HPDE6-E6E7 (cell line): ENCODE results near the gene CHGA.
A peak's percentile ranks its signal among the peaks of the same experiment; 100 is the strongest.

Experiments
- DNase-seq: peaks from one replicate; pipeline ENCODE4 v3.0.0; 2011; ENCODE audit warnings: missing footprints; ENCODE audit errors: extremely low spot score

CHGA gene

DNA sequence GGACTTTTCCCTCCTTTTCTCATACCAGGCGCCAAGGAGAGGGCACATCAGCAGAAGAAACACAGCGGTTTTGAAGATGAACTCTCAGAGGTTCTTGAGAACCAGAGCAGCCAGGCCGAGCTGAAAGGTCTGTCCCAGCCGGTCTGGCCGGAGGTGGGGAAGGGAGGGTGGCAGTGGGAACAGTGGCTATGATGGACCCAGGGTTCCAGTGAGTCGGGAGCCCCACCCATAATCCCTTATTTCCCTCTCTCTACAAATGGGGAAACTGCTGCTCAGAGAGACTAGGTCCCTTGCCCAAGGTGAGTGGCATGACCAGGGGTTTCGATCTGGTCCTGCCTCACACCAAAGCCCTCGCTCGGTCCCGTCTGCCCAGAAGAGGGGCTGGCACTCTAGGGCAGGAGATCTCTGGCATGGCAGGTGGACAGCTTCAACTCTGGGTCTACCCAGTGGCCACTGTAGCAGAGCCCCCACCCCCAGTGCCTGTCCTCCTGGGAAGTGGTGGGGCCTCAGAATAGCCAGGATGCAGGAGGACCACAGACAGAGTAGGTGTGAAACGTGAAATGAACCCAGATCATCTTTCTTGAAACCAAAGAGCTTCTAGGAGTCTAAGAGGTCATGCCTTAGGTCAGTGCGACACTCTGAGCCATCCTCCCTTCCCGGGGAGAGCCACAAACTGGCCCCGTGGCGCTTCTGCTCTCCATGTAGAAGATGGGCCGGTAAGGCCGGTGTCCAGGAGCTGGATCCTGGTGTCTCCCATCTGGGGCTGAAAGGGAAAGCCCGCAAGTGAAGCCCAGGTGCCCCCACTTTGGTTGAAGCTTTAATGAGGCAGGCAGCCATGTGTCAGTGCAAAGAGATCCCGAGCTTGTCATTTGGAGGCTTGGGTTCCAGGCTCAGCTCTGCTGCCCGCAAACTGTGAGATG is 7.0 kb downstream of the CHGA start:
- DNase-seq = no peak

GRCh38 chr14:92930737-92931602 is 8.0 kb downstream of the CHGA start:
- no peak for DNase-seq

DNA sequence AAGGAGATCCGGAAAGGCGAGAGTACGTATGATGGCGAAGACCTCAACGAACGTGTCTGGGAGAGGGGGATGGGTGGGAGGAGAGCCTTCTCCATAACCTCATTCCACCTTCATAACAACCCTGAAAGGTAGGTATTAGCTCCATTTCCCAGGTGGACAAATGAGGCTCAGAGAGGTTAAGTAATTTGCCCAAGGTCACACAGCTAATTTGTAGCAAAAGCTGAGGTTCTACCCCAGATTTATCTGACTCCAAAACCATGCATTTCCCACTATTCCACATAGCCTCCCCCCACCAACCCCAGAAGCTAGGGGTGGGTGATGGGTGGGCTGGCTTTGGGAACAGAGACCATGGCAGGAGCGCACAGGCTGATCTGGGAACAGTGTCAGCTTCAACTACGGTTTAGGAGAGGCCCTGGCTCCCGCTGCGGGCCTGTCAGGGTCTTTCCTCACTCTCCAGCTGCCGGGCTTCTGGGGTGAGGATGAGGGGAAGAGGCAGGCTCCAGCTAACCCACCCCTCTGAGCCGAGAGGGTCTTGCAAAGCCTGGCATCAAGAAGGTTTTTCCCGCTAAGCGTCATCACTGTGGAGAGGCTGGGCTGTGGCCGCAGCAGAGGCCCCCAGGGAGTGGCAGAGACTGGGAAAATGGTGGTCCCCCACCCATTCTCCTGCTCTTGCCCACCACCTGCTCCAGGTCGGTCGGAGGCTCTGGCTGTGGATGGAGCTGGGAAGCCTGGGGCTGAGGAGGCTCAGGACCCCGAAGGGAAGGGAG is 8.9 kb downstream of the CHGA start:
- DNase-seq = no peak

GRCh38 chr14:92932448-92933395 is 9.8 kb downstream of the CHGA start:
- no peak for DNase-seq

GRCh38 chr14:92933481-92933880 is 10.5 kb downstream of the CHGA start:
- no peak for DNase-seq

- DNase-seq = no peak
Observed at GRCh38 chr14:92934196-92935085, 11.5 kb downstream of the CHGA start.

DNA sequence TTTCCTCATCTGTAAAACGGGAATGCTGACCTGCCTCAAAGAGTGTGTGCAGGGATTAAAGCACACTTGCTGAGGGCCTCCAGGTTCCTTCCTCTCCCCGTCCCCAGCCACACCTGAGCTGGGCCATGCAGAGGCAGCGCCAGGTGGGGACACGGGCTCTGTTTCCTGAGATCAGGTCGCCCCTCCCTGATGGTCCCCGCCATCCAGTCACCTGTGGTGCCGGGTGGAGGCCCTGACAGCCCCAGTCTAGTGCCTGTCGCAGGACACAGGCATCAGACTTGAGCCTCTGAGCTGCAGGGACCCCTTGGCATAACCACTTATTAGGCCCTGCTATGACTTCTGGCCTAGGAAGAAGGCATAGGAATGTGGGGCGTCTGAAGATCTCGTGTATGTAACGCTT is 12.5 kb downstream of the CHGA start:
- no peak for DNase-seq

- no peak for DNase-seq
Observed at GRCh38 chr14:92936085-92936484, 13.1 kb downstream of the CHGA start.

DNA sequence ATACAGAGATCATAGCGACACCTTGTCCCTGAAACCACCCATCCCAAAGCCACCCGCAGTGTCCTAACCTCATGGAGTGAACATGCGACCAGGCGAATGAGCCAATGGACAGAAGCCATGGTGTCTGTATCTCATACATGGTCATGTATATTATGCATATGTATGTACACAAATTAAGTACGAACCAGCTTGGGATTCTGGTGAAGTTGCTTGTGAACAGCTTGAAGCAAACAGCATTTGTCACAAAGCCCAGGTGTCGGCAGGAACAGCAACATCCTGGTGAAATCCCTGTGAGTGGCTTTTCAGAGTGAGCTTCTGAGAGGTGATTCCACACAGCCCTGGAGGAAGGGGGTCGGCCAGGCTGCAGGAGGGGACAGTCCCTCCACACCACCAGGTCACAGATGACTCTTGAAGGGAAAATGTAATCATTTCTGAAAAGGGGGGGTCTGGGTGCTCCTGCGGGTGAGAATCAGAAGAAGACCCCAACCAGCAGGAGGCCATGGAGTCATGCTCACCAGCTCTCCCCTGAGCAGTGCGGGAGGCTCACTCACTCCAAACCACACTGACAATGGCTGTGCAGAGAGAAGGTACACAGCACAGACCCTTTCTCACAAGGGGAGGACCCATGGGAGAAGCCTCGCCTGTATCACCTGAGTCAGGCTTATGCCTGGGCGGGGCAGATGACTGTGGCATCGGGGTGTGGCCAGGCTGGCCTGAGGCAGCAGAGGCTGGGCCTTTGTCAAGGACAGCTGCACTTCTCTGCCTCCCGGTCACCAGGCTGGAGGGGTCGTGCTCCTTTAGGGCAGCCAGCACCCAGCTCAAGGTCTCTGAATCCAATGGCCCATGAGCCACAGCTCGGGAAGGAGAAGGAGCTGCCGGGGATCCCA is 14.3 kb downstream of the CHGA start:
- DNase-seq = peak; percentile 81

GRCh38 chr14:92938235-92938875 is 15.4 kb downstream of the CHGA start:
- DNase-seq = no peak

- DNase-seq = no peak
Observed at GRCh38 chr14:92938890-92939671, 16.1 kb downstream of the CHGA start.

DNA sequence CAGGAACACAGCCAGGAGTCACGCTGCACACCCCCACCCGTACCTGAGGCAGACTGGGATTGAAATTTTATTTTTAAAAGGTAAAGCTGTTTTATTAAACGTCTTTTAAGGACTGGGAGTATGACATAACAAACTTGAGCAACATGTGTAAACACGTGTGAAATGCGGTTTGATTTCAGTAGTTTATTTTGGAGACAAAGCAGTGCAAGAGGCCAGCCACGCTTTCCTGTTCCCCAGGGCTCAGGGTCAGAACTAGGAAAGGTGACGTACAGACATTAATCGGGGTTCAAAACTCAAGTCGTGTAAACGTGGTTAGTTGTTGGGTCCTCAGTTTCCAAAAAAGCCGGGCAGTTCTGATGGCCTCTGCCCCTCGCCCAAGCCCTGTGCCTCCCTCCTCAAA is 16.7 kb downstream of the CHGA start:
- no peak for DNase-seq

DNA sequence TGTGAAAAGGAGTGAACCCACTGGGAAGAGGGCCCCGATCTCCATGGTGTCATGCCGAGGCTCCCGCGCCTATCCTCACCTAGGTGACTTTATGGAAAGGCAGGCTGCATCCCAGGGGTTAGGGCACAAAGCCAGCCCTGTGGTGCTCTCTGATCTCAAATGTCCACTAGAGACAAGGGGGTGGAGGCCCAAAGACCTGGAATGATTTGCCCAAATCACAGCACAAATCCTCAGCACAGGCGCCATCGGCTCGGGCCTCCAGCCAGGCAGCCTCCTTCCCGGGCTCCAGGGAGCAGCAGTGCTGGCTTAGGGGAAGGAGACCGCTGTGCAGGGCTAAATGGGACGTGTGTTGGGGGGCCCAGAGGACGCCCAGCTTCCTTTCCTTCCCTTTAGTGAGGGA is 17.6 kb downstream of the CHGA start:
- no peak for DNase-seq

DNA sequence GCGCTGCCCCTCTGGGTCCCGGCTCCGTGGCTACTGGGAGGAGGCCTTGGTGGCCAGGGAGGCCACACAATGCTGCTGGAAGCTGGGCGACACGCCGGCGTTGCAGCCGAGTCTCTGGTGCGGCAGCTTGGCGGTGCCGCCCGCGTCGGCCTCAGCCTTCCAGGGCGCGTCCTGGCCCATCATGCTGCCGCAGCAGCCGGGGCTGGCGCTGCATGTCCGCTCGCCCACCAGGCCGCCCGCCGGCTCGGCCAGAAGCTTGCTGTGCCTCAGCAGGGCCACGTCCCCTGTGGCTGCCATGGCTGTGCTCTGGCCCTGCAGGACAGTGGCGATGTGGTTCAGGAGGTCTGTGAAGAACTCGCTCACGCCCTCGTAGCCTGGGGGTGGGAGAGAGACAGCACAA is 18.6 kb downstream of the CHGA start:
- DNase-seq = no peak

DNA sequence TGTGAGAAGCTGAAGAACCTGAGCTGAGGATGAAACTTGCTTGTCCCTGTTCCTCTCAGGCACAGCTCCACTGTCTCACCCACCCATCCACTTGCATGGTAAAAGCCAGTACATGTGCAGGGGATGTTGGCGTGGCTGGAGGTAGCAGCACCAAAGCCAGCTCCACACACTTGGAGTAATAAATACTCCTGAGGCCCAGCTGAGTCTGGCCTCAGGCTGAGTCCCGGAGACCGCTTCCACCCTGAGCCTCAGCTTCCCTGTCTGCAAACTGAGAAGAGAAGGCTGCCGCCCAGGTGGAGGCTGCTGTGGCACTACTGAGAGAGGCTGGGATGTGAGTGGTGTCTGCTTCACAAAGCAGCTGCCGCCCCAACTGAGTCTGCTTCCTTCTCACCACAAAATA is 19.2 kb downstream of the CHGA start:
- no peak for DNase-seq

DNA sequence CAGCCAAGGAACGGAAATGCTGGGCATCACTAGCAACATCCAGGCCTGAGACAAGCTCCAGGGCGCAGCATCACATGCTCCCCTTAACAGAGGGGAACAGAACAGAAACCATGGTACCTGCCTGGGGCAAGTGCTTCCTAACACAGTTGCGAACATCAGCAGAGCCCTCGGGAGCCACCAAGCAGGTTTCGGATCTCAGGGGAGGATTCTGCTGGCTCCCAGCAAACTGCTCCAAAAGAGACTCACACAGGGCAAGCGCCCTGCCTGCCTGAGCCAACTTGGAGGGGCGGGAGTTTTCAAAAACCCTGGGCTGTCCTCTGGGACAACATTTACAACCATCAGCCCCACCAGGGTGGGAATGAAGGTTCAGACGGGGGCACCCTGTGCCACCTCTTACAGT is 19.6 kb downstream of the CHGA start:
- no peak for DNase-seq

GRCh38 chr14:92942976-92943710 is 20.2 kb downstream of the CHGA start:
- no peak for DNase-seq
